Activated naive CD4-positive, alpha-beta T cell (primary cell): ENCODE measurements around the gene C1QTNF2.

Experiments
- DNase-seq, 4 experiments: peaks; one replicate each; lab custom pipeline; 2025; lab: John Stamatoyannopoulos, UW

C1QTNF2 gene

DNA sequence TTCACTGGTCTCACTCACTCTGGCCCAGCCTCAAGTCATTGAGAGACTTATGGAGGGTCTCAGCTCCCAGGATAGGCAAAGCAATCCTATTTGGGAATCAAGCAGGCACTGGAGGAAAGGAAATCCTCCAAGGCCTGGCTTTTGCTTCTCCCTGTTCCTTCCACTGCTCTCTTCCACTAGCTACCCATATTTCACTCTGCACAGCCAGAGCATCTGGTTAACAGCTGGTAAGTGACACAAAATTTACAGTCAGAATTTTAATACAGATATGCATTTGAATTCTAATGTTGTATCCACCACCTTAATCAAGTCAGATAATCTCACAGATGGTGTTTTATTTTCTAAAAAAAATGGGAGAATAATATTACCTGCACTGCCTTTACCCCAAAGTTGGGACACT is 868 bp upstream of the C1QTNF2 start:
- DNase-seq: no peak

DNA sequence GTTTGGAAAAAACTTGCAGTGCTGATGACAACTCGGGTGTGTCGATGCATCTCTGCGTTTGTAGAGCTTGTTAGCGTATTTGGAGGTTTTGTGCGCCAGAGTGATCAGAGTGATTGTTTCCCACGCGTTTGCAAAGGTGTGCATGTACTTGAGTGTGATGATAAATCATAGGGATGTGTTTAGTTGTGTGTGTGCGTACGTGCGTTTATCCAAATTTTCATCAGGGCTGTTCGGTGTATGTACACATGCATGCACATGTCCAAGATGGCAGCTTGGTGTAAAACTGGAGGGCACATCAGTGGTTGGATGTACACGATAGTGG is 248 bp upstream of the C1QTNF2 start:
- DNase-seq: no peak

DNA sequence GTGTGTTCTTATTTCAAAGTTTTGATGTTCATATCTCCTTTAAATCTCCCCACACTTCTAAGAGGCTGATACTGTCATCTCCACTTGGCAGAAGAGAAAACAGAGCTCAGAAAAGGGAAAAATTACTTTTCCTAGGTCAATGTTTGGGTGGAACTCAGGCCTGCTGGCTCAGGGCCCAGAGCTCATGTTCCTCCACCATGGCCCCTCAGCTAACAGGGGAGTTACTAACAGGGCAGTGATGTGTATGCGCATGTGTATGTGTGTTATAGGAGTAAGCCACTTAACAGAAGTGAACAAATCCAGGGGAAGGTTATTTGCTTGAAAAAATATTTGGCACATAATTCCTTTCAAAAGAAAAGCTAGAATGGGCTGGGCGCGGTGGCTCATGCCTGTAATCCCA is 2.5 kb downstream of the C1QTNF2 start:
- no peak for DNase-seq

DNA sequence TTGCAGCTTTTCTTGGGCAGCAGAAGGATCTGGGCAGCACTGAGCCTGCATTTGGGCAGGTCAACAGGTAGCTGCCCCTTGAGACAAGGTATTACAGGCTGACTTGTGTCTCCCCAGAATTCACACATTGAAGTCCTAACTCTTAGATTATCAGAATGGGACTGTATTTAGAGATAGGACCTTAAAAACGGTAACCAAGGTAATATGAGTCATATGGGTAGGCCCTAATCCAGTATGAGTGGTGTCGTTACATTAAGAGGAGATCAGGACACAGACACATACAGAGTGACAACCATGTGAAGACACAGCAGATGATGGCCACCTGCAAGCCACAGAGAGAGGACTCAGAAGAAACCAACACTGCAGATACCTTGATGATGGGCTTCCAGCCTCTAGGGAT is 3.2 kb downstream of the C1QTNF2 start:
- no peak for DNase-seq

DNA sequence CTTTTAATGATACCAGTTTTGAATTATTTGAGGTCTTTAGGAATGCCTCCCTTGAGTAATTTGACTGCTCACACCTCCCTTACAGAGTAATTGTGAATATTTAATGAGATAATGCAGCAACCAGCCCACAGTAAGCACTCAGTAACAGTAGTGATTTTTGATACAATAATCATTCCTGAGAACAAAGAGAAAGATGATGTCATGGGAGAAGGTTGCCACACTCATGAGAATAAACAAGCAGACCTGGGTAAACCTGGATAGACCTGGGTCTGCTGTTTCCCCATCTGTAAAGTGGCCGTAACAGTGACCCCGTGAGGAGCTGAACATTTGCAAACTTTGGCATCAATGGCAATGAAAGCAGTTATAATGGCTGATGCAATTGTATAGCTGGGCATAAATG is 4.2 kb downstream of the C1QTNF2 start:
- DNase-seq: no peak

DNA sequence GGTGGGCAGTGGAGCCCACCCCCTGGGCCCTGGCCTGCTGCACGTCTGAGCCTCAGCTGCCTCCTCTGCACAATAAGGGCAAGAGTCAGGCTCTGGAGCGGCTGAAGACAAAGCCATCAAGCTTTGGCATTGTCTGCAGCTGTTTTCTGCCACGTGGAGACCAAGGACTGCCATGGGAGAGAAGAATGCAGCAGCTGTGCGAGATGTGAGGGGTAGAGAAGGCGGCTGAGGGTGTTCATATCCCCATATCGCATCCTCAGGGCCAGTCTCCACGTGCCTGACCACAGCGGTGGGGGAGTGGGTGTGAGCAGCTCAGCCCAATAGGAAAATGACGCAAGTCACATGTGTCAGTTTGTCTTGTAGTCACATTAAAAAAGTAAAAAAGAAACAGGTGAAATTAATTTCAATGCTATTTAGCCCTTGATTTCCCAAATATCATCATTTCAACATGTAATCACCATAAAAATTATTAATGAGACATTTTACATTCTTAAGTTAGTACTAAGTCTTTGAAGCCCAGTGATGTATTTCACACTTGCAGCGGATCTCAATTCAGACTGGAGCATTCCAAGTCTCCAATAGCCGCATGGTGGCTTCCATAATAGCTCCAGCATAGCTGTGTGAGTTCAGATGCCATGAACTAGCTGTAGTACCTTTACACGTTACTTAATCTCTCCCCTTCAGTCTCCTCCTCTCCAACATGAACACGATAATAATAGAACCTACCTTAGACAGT is 6.6 kb downstream of the C1QTNF2 start:
- no peak for DNase-seq

DNA sequence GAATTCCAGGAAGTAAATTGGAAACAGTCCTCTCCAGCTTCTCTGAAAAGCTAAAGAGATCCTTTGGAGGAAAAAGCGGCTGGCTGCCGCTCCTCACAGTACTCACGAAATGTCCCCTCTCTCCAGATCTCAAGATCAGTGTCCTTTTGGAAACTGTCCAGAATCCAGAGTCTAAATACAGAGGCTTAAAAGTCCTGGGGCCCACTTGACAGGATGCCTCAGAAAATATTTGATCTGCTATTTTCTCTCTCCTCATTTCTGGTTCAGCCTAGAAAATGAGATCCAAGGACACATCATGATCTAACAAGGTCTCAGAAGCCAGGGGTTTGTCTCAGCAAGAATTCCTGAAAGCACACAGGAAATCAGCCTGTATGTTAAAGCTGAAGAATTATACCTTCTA is 7.2 kb downstream of the C1QTNF2 start:
- no peak for DNase-seq

DNA sequence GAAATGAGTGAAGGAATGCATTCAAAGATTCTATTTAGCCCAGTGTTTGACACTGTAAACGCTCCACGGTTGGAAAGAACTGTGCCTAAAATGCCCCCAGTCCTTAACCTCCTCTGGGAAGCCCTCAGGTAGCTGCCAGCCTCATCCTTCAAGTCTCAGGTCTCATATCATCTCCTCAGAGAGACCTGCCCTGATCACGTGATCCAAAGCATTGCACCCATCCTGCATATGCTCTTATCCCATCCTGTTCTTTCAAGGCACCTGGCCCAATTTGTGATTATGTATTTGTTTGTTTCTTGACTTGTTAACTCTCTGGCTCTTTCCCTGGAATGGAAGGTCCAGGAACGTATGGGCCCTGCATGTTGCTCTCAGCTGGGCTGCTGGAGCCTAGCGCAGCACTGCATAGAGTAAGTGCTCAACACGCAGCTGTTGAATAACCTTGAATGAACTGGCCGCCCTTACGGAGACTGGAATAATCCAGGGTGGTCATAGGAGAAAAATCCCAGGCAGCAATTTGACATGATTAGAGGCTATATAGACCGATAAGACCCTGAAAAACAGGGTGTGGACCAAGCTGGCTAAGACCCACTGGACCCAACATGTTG is 8.7 kb downstream of the C1QTNF2 start:
- no peak for DNase-seq

DNA sequence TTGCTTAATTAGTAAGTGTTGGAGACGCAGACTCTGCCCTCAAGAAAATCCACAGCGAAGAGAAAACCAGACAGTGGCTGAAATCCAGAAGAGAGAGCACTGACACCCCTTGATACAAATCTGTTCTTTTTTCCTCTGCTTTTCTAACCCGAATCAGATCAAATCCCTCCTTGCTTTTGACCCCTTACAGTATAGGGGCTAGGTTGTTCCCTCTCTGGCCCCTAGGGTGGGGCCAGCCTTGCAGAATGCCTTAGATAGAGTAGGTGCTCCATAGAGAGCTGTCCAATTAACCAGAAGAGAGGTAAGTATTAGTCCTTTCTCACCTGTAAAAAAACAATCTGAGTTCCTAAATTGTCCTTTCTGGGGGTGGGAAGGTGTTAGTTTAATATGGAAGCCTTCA is 10.1 kb downstream of the C1QTNF2 start:
- DNase-seq: no peak

DNA sequence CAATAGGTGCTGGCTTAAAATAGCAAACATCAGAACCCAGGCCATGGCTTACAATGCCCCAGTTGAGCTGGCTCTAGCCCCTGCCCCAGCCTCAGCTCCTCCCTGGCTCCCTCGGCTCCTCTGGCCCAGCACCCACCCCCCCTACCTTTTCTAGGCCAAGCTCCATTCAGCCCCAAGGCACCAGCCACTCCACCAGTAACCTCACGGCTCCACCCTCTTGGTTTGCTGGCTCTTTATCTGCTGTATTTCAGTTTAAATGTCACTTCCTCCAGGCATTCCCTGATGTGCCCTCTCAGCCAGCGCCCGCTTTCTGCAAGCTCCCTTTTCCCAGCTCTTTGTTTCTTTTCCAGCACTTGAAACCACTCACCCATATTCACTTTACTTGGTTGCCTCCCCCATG is 10.6 kb downstream of the C1QTNF2 start:
- no peak for DNase-seq

DNA sequence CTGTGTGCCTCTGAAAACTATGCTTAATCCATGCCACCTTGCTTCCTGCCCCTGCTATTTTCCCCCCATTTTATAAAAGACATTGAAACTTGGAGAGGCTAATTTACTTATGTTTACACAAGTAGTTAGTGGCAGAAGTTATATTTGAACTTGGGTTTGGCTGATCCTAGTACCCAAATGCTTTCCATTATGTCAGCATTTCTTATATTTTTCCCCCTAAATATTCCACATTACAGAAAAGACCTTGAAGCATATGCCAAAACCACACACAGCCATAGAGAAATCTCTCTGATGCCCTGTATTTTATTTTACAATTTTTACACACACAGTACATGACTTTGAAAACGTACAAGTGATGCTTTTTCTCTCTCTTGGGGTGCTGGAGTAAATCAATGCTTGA is 11.2 kb downstream of the C1QTNF2 start:
- DNase-seq: no peak

DNA sequence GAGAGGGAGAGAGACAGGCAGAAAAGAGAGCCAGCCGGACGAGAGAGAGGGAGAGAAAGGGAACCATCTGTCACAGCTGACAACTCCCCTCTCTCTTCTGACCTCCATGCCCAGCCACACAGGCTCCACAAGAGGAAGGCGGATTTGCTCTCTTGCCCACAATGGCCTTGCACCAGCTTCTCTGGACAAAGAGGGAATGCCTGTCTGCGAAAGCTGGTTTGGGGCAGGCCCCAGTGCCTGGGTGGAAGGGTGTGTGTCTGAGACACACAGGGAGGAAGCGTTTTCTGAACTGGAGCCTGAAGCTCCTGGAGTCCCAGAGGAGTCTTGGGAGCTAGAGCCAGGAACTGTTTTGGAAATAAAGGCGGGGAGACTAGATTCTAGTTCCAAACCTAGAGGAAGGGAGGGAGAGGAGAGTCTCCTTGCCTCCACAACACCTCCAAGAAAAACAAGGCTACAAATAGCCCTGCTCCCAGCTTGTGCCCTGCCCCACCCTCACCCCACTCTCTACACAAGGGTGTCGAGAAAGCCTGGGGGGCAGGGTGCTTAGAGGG is 12.5 kb downstream of the C1QTNF2 start:
- no peak for DNase-seq

DNA sequence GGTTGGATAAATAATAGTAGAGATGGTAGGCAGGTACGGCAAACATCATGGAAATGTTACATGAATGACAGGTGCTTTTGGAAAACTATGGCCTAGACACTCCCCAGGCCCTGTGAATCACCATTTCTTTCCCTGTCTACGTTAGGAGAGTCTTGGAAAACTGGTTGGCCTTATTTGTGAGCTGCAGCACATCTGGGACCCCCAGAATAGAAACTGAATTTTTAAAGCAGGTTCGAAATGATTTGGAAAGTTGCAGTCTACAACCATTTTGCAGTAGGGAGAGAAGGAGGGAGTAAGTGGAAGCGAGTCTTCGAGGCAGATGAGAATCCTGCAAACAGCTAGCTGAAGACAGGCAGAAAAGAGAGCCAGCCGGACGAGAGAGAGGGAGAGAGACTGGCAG is 13.0 kb downstream of the C1QTNF2 start:
- DNase-seq: no peak

DNA sequence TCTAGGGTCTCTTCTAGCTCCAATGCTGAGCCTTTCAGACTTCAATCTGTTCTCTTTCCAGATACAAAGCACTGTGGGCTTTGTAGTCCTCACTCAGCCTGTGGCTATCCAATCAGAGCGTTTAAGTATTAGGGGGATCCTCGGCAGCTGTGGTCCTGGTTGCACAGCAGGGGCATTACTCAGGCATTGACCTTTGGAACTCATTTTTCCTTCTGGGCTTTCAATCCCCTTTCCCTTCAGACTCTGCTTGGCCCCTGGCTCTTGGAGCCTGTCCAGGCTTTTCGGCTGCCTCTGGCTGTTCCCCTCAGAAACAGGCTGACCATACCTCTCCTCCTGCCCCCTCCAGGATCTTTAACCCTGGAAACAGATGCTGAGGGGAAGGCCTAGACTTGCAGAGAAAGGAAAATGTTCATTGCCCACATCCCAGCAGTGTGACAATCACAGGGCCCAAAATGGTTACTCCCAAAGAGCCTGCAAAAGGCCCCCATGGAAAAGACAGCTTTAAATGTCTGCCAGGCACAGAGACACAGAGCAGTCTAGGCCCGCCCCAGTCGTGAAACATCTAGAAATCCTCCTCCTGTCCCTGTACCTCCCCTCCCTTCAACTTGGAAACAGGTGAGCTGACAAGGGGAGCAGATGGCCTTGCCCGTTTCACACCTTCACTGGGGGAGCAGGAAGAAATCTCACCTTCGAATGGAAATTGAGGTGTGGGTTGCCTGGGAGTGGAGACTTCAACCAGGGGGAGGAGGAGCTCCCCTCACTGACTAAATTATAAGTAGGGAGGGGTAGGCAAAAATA is 13.7 kb downstream of the C1QTNF2 start:
- DNase-seq: no peak

DNA sequence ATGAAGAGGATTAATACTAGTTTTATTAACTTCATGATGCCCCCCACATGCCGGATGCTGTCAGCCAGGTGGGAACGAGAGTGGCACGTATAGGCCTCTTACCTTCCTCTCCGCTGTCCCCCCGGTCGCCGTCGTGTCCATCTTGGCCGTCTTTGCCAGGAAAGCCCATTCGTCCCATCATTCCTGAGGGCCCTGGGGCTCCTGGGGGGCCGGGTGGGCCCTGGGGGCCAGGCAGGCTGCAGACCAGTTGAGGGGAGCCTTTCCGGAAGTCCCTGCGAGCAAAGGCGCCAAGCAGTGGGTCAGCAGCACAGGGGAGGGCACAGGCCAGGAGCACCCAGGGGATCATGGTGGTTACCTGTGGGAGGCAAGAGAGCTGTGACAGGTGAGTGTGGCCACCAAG is 15.8 kb downstream of the C1QTNF2 start:
- no peak for DNase-seq

DNA sequence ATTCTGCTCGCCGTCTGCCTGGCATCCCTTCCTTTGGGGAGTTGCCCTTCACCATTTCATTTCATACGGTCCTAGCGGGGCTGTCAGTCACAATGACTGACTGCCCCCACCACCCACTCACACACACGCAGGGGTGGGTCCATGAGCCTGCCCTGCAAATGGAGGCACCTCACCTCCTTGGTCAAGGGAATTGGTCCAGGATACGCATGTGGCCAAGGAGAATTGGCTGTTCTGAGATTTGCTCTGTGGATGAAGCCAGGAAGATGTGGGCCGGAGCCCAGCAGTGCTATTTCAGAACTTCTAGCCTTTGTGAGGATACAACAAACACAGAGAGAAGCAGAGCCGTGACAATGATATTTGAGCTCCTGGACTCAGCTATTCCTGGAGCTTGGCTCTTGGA is 17.0 kb downstream of the C1QTNF2 start:
- DNase-seq: no peak

DNA sequence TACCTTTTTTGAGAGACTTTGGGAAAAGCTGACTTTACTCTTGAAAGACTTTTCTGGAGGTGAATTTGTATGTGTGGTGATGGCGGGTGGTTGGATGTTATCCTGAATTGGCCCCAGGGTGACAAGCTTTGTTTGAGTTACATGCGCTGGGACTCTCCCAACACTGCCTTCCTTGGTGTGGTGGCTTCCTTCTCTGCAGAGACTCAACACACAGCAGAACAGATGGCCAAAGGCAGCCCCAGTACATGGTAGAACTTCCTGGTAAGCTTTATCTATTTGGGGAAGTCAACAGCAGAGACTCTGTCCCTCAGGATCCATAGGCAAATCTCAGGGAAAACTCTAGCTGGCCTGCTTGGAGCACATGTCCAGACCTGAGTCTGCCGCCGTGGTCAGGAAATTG is 18.1 kb downstream of the C1QTNF2 start:
- DNase-seq: no peak

DNA sequence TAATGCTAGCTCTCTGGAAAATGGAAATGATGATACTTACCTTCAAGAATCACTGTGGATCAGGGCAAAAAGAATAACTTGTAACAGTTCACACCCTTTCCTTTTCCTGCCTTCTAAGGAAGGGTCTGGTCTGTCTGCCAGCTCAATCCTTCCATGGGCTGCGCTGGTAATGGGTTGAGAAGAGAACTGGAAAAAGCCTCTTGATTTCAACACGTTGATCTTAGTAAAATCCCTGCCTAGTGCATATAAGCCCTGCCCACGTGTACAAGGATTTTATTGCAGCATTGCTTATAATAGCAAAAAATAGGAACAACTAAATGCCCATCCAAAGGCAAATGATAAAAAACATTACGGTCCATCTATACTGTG is 20.5 kb downstream of the C1QTNF2 start:
- DNase-seq: no peak

DNA sequence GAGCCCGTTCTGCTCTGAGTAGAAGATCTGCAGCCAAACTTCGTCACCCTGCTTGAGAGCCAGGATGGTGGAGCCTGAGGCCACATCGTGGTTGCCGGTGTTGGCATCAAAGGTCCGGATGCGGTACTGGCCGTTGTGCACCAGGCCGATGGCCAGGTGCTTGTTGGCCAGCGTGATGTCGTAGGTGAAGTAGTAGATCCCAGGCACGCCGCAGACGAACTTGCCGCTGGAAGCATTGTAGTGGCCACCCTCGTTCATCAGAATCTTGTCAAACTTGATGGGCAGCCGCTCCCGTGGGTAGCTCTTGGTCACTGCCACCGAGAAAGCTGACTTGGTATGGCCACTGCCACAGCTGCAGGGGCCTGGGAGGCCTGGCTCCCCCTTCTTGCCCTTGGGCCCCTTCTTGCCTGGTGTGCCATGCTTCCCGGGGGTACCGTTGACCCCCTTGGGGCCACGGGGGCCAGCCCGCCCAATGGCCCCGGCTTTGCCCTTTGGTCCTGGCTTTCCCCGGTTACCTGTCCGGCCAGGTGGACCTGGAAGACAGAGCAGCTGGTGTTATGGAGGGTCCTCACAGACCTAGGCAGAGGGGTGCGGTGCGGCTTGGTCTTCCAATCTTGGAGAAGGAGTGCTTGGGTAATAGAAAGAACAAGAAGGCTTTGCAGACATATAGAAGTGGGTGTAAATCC is 21.0 kb downstream of the C1QTNF2 start:
- DNase-seq: no peak

DNA sequence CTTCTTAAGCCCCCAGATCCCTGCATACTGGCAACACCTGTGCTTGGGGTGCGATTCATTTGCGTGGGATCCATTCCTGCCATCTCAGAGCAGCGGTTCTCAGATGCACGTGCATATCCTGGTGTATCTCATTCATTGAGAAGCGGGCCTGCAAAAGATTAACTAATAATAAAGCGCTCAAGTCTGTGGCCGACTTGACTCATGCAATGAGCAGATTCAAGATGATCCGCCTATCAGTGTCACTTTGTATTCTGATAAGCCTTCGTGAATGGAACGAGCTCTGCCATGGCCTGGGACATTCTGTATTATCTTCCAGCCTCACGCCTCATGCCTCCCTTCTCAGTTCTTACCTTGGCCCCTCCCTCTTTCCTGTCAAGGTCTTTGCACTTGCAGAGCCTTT is 22.3 kb downstream of the C1QTNF2 start:
- no peak for DNase-seq

DNA sequence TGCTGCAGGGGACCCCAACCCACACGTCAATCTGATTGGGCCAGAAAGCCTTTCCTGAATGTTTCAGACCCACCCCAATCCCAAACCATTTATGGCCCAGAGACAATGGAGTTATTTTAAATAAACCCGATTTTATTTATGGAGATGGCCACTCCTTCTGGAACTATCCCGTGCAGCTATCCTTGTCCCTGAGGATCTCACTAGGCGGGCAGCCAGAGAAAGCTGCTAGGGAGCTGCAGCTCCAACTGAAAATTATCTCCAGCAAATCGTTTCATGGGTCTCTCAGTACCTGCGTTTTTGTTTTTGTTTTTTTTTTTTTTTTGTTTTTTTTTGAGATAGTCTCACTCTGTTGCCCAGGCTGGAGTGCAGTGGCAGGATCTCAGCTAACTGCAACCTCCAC is 23.0 kb downstream of the C1QTNF2 start:
- no peak for DNase-seq

DNA sequence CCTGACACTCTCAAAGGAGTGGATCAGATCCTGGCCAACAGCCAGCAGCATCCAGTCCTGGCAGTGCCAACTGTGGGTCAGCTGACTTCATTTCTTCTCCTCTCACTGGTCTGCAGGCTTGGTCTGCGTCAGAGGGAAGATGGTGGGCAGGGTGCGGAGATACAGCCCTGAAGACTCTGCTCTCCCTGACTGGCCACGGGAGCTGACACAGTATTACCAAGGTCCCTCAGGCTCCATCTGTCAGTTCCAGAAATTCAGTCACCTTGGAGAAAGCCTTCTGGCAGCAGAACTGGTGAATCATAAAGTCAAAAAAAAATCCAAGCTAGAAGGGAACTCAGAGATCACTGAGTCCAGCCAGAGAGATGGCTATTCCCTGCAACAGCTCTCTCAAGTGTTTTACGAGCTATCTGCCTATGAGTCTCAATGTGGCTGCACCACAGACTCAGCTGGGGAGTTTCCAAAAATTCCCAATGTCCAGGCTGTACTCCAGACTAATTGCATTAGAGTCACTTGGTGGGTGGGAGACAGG is 27.9 kb downstream of the C1QTNF2 start:
- no peak for DNase-seq
